ENCODE results near the gene WDR70.

Gene WDR70

GRCh38 chr5:37737326-37738056, 358.4 kb downstream of the WDR70 start:
- DNase-seq (ENCODE audit: low read depth) = no peak
- no peak overlapping the region for H3K4me3 ChIP-seq (ENCODE audit: low read depth, low read length)
- TF ChIP-seq CTCF (IDR thresholded peaks at IDR 0.05; ENCODE audit: control insufficient read depth, extremely low read depth, insufficient read depth) = 0 out of 2 replicates have a peak, but pooled peaks have one; percentile 7

- DNase-seq (ENCODE audit: low read depth) = peak; percentile 75
- peak overlapping the region; percentile 27 for H3K4me3 ChIP-seq (ENCODE audit: low read depth, low read length)
- no peak for TF ChIP-seq CTCF (IDR thresholded peaks at IDR 0.05; ENCODE audit: control insufficient read depth, extremely low read depth, insufficient read depth)
Measured at GRCh38 chr5:37738057-37738691, 359.1 kb downstream of the WDR70 start.

GRCh38 chr5:37738865-37739488, 359.9 kb downstream of the WDR70 start:
- H3K4me3 ChIP-seq (ENCODE audit: low read depth, low read length) = peak overlapping the region; percentile 14; the same call in 1 of the 2 replicates
- DNase-seq (ENCODE audit: low read depth) = peak; percentile 86
- TF ChIP-seq CTCF (IDR thresholded peaks at IDR 0.05; ENCODE audit: control insufficient read depth, extremely low read depth, insufficient read depth) = no peak

- no peak overlapping the region for H3K4me3 ChIP-seq (ENCODE audit: low read depth, low read length)
- no peak for TF ChIP-seq CTCF (IDR thresholded peaks at IDR 0.05; ENCODE audit: control insufficient read depth, extremely low read depth, insufficient read depth)
- DNase-seq (ENCODE audit: low read depth) = no peak
Measured at GRCh38 chr5:37739817-37740261, 360.7 kb downstream of the WDR70 start.

GRCh38 chr5:37740331-37741066, 361.4 kb downstream of the WDR70 start:
- no peak for DNase-seq (ENCODE audit: low read depth)
- TF ChIP-seq CTCF (IDR thresholded peaks at IDR 0.05; ENCODE audit: control insufficient read depth, extremely low read depth, insufficient read depth) = no peak
- H3K4me3 ChIP-seq (ENCODE audit: low read depth, low read length) = no peak overlapping the region

GRCh38 chr5:37742111-37742510, 363.0 kb downstream of the WDR70 start:
- DNase-seq (ENCODE audit: low read depth) = no peak
- TF ChIP-seq CTCF (IDR thresholded peaks at IDR 0.05; ENCODE audit: control insufficient read depth, extremely low read depth, insufficient read depth) = no peak

More at GRCh38 chr5:37742111-37742510, 363.0 kb downstream of the WDR70 start:
- H3K4me3 ChIP-seq (ENCODE audit: low read depth, low read length) = no peak overlapping the region
